Measurements from ENCODE around the gene MAML2.

DNA sequence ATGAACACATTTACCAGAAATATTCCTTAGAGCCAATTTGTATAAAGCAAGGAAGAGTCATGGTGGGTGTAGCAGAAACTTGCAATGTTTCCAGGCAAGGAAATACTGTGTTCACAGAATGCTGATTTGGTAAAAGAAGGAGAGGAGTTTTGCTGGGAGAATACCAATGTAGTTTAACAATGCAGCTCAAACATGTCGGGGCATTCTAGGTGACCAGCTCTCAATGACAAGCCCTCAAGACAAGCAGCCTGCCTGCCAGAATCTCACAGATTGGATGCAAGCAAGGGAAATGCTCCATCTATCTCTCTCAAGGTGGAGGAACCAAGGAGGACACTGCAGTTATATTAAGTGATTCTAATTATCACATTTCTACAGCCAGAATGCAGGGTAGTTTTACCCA is 190.4 kb downstream of the MAML2 start:
- TF ChIP-seq, protein P1, sequence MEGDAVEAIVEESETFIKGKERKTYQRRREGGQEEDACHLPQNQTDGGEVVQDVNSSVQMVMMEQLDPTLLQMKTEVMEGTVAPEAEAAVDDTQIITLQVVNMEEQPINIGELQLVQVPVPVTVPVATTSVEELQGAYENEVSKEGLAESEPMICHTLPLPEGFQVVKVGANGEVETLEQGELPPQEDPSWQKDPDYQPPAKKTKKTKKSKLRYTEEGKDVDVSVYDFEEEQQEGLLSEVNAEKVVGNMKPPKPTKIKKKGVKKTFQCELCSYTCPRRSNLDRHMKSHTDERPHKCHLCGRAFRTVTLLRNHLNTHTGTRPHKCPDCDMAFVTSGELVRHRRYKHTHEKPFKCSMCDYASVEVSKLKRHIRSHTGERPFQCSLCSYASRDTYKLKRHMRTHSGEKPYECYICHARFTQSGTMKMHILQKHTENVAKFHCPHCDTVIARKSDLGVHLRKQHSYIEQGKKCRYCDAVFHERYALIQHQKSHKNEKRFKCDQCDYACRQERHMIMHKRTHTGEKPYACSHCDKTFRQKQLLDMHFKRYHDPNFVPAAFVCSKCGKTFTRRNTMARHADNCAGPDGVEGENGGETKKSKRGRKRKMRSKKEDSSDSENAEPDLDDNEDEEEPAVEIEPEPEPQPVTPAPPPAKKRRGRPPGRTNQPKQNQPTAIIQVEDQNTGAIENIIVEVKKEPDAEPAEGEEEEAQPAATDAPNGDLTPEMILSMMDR (IDR thresholded peaks at IDR 0.05 in 8 of 11, conservative IDR thresholded peaks at IDR 0.05 in 3 of 11): no peak
- TF ChIP-seq POLR2AphosphoS5 (IDR thresholded peaks at IDR 0.05): no peak

All from spleen (tissue), 7 donors.